NCI-H2227 (cell line): ENCODE data around the gene STK39.

Experiments used
- DNase-seq: peaks from one replicate; lab custom pipeline; 2025; ENCODE audit not compliant: unreplicated experiment; lab: John Stamatoyannopoulos, UW

STK39 gene

DNA sequence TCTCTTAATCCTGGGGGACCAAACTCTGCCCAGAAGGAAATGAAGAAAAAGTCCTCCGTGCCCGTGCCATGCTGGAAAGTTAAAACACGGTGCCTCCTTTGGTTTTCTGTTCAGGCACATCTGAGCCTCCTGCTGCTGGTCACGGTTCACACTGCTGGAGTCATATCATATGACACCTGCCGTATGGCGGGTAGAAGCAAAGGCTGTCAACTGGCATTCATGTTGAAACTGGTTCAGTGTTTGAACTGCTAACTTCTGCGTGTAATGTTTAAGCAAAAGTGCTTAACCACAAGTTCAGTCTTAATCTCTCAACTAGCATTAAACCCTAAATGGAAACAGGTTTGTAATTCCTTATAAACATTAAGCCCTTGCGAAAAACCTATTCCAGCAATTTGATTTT is 3.1 kb downstream of the STK39 start:
- DNase-seq = peak; percentile 25

DNA sequence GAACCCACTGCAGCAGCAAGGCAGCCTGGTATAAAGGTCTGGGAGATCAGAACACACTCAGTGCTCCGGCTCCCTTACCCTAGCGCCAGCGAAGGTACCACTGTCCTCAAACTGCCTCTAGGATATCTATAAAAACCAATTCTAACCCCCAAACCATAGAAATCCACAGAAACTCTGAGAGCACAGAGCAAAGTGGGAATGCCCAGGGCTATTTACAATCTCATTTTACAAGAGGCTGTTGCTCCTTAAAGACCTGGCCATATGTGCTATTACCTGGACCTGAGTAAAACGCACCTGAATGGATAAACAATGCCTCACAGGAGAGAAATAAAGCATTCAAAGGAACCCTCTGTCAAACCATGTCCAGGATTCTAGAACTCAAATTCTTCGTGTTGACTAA is 4.3 kb downstream of the STK39 start:
- DNase-seq = no peak

DNA sequence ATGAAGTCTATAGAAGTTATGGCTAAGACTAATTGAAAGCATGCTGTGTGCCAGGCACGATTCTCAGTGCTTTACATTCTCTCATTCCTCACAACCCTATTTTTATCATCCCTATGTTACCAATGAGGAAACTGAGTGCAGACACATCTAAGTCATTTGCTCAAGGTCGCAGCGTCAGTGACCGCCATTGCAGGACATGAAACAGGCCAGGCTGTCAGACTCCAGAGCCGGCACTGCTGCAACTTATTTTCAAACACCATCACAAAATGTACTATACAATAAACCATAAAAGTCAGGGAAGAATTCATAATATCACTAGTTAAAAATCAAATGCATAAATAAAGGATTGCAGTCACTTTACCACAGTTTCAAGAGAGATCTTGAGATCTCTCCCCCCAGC is 5.6 kb downstream of the STK39 start:
- no peak for DNase-seq

DNA sequence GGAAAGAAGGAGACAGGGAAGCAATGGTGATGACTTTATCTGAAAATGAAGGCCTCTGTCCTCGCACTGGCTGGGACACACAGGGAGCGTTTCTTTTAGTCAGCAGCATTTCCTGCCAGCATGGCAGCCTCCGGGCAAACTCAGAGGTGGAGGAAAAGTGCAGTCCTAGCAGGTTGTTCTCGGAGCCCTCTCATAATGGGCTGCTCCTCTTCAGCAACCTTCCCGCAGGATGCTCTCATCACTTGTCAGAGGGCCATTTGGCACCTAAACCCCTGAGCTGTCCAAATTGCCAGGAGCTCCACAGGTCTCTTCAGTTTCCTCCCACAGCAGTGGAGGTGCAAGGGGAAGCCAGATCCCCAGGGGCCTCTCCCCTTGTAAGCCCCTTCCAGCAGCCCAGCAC is 6.2 kb downstream of the STK39 start:
- no peak for DNase-seq

DNA sequence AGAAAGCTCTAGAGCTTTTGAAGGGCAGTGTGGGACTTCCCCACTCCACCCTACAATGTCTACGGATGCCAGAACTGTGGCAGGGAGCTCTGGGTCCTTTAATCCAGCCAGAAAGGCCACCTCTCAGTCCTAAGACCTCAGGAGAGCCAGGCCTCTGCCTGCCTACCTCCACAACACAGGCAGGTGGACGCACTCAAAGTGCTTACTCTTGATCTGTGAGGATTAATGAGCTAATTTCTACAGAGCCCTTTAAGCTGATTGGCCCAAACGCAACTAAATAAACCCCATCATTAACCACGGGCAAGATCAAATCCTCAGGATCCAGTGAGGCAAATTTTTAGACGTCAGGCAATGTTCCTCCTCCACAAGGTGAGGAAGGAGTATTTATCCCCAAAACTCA is 8.1 kb downstream of the STK39 start:
- no peak for DNase-seq

DNA sequence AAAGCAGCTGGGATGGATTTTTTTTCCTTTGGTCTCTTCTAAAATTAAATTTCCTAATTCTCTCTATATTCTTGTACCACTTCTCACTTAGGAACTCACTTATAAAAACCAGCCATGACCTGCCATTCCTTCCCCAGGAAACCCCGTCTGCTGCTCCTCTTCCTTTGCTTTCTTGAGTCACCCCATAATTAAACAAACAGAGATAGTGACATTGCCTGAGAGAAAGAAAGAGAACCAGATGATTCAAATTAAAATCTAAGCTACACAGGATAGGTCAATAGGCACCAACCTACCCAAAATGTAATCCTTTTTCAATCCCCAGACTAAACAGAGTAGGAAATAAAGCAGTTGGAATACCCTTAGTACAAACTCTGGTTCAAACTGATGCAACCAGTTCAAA is 9.7 kb downstream of the STK39 start:
- DNase-seq = no peak

DNA sequence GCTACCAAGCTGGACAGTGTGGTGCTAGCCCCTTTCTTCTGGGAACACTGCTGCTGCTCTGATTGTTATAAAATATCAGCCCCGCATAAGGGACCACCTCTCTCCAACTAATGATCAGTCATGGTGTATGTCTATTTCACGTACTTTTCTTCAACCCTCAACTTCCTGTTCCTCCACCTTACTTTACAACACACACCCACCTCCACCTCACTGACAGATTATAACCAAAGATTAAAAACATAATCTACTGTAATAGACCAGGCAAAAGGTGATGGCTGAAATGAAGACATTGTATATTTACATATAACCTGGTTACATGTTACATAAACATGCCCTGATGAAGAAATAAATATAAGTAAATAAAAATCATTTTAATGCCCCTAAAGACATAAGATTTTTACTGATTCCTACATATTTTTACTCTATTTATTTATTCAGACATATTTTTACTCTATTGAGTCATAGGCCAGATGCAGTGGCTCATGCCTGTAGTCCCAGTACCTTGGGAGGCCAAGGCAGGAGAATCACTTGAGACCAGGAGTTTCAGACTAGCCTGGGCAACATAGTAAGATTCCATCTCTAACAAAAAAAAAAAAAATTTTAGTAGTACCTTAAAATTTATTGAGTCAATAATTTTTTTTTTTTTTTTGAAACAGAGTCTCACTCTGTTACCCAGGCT is 12.8 kb downstream of the STK39 start:
- DNase-seq = no peak

DNA sequence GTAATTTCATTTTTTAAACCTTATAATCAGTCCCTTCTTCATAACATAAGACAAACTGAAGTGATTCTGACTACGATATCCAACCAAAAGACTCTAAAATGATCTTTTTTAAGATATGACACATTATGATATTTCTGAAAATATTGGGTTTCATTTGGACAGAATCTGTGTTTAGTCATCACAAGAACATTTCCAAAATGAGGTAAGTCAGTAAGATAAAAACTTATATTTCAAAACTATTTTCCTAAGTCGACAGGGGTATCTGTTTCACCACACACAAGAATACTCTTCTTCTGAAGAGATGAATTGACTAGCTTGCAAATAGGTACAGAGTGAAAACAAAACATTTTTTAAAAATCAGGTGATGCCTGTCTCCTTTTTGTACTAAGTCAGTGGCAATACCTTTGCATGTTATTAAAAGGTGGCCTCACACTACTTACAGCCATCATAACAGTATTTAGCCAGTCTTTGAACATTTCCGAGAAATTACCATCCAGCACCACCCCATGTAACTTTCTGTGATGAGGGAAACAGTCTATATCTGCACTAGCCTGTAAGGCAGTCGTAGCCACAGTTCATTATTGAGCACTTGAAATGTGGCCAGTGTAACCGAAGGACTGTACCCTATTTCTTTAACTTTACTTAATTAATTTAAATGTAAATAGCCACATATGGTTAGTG is 13.5 kb downstream of the STK39 start:
- no peak for DNase-seq

DNA sequence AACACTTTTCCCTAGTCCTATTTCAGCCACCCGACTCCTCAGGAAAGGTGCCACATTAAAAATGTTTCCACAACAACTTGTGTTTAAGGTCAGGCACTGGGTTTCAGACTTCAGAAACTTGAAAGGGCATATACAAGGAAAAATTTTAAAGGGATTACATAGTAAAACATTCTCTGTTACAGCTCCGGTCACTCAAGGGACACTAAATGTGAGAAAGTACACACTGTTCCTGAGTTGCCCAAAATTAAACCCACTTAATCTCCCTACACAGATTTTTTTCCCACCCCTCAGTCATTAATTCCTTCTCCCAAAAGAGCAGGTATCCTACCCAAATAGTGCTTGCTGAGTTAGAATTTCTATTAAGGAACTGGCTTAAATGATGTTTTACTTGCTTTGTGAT is 14.2 kb downstream of the STK39 start:
- no peak for DNase-seq

DNA sequence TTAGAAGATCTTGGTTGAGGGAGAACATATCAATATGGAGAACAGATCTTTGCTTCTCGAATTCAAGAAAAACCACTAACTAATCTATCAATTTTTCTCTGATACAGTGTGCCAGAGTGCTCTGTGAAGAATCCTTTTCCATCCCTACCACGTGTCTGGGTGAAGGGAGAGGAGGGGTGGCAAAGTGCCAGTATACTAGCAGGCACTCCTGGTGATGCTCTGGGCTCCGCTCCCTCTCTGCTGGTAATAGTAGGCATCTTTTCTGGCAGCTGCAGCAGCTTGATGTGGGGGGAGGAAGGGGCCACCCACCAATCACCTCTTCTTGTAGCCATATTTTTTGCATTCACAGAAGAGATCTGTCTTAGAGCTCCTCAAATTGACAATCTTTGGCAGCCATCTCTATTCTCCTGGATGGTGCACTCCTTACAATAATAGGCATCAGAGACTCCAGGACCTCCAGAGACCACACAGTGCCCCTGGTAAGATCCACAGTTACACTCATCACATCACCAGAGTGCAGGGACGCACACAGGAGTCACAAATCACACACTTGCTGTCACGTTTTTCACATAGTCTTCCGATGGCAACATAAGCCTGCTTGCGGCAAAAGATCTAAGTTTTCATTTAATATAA is 15.7 kb downstream of the STK39 start:
- no peak for DNase-seq

DNA sequence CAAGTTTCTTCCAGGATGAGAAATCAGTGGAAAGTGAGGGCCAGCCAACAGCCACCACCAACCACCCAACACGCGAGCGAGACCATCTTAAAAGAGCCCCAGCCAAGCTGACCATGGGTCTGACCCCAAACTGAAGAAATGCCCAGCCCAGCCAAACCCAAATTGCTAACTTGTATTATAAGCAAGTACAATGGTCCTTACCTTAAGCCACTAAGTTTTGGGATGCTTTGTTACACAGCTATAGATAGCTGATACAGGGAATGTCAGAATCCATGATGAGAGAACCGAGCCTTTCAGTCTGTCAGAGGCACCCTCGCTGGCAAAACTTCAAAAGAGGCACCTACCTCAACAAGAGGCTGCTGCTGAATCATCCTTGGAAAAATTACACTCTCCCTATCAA is 17.0 kb downstream of the STK39 start:
- no peak for DNase-seq

DNA sequence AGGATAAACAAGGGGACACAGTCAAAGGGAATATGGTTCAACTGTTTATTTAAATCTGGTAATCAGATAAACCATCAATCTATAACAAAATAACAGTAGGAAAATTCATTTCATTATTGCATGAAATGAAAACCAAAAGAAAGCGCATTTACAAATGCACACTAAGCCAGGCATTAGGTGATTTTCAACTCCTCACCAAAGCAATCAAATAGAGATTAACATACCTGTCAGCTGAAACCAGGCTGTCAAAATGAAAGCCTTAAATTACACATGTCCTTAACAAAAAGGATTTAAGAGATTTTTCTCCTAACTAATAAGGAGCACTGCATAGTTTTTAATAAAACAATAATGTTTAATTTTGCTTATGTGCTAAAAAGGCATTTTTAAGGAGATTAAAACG is 23.0 kb downstream of the STK39 start:
- DNase-seq = no peak

DNA sequence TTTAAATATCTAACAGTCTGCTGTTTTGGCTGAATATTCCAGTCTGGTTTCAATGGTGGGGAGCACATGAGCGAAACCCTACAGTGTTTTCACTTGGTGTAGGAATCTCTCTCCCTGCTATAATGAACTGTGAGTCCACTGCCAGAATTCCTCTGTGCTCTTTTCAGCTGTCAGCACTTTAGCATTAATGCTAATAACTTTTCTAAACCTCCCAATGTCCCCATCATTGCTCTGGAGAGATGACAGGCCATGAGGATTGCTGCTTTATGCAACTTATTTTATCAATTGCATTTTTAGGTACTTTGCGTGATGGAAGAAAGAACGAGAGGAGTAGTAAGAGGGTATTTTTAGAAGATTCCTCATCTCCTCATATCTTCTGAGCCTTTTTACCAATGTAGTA is 25.3 kb downstream of the STK39 start:
- no peak for DNase-seq

DNA sequence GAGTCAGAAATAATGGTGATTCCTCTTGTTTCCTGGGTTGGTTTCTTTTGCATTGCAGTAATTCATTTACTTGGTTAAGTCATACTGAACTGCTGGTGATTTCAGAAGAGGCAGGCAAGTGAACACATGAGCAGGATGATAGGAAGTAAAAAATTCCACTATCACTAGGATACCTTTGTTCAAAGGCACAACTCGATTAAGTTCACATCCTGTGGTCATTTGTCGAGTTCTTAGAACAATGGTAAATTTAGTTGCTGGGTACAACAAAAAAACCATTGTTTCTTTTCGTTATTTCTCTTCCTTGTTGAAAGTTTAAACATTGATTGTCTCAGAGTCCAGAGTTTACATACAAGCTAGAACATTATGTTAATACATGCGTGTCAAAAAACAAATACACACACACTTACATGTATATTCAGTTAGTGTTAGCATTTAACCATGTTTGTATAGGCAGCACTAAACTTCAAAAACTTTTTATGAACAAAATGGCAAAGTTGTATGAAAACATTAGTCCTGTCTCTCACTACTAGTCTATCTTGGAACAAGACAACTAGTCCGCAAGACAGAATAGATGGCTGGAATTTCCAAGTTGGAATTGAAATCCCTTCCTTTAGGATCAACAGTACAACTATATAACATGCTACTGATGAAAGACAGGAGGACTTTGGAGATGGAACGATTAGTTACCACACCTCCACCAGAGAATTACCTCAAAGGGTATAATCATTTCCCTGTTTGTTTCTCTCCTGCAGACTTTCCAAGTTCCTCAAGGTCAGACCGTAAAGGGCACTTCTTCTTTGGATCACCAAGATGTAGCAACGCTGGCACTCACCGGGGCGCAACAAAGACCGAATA is 26.2 kb downstream of the STK39 start:
- DNase-seq = peak; percentile 60

DNA sequence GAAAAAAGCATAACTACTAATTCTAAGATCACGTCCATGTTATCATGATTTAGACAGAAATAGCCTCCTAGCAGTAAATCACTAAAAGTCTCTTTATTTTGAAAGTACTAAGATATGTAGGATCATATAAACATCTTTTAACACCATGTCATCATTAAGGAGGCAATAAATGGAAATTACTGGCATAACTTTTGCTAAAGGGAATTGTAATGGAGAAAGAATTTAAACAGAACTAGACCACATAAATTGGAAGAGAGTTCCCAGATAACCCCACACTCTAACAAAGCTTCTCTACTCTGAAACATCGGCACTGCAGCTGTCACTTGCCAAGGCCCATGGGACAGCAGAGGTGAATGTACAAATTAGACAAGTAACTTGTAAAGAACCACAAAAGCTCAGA is 29.5 kb downstream of the STK39 start:
- no peak for DNase-seq

DNA sequence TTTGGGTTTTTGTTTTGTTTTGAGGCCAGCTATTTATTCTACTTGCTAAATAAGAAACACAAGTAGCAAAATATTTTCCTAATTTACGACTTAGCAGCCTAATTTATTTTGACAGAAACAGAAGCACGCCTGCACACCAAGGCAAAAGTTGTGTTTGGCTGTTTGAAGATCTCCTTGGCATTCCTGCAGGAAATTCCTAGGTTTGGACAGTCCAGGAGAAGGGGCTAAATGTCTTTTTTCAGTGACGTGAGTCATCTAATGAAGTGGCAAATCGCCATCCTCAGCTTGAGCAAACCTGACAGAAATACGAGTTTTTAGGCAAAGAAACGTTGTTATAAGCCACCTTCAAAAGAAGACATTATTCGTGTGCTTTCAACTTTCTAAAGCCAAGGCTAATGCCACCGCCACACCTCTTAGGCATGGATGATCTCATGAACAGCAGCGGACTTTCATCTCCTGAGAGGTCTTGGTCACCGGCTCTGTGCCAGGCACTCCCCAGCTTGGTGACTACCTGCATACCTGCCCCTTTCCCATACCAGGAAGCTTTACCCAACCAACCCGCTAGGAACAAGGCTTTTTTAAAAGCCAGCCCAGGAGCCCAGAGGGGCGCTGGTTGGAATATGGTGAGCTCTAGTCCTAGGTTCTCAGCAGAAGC is 30.9 kb downstream of the STK39 start:
- DNase-seq = no peak

DNA sequence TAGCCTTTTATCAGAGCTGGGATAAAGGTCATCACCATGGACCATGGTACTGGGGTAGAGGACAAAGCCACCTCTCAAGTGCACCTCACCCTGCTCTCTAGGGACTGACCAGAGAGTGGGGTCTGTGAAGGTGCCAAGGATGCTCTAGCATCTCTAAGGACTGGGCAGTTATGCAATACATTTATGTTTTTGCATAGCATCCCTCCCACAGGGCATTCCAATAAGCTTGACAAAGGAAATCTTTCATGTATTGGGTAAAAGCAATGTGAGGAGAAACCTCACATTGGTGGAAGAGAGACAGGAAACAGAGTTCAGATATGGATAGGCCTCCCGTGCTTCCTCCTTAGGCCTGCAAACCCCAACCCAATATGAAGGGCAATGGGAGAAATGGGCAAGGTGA is 31.6 kb downstream of the STK39 start:
- DNase-seq = no peak

DNA sequence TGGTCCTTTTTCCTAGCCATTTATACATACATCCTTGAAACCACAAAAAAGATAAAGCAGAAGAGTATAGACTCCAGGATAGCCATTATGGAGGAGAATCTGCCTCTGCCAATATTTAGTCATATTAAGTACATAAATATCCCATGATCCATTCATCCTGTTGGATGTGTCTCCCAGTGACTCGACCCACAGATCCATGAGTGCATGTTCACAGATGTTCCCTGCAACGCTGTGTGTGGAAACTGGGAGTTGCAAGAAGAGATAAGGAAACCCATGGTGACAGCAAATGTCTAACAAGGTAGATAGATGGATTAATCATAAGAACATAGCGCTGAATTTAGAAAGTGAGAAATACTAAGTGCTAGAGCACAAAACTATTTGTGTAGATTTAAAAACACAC is 34.5 kb downstream of the STK39 start:
- no peak for DNase-seq

DNA sequence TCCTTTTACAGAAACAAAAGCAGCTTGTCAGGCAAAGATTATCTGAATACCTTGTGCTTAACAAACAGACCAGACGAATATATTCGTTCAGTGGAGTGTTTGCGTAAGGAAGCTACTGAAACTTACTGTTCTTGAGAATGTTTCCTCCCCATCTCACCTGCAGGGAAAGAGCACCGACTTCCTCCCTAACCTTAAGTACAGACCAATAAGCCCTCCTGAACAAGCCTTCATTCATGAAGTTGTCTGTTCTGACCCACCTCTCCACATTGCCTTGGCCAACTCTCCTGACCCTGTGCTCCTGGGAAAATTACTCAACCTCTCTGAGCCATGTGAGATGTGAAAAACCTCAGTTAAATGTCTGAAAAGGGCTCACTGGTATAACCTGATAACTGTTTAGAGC is 35.2 kb downstream of the STK39 start:
- DNase-seq = no peak

DNA sequence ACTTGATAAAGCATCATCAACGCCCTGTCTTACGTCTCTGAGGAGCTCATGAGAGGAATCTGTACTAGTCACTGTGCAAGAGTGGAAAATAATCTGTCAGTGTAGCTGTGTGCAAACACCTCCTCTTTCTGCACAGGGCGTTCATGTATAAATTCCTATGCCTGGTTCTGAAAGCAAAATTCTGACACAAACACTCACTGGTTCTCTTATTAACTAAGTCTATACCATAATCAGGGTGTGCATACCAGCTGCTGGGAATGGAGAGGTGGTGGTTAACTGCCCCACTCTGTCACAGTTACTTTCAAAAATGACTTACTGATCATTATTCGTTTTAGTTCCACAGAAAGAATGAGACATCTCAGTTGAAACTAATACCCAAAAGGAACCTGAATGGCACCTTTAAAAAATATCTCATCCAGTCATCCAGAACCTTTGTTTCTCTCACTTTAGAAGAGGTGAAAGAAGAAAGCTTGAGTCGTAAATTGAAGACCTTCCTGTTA is 35.7 kb downstream of the STK39 start:
- DNase-seq = no peak
